ENCODE results near the gene CCNYL1.

GRCh38 chr2:207725873-207726578 lies 14.6 kb downstream of the CCNYL1 start:
- TF ChIP-seq CTCF (conservative IDR thresholded peaks at IDR 0.05; ENCODE audit: low read length), result no peak
- TF ChIP-seq EZH2phosphoT487 (IDR thresholded peaks at IDR 0.05; ENCODE audit: borderline replicate concordance, low read depth, low read length), result no peak
